ENCODE measurements around the gene LCN2. TPM values are rescaled to one million over a fixed set of nuclear protein-coding genes. Genes with fewer than 3 reads are reported as not detected.
A peak's percentile ranks its signal among the peaks of the same experiment; 100 is the strongest.

Gene LCN2
- total and polyA plus RNA-seq, 7 experiments from 2014 or later, result not detected

DNA sequence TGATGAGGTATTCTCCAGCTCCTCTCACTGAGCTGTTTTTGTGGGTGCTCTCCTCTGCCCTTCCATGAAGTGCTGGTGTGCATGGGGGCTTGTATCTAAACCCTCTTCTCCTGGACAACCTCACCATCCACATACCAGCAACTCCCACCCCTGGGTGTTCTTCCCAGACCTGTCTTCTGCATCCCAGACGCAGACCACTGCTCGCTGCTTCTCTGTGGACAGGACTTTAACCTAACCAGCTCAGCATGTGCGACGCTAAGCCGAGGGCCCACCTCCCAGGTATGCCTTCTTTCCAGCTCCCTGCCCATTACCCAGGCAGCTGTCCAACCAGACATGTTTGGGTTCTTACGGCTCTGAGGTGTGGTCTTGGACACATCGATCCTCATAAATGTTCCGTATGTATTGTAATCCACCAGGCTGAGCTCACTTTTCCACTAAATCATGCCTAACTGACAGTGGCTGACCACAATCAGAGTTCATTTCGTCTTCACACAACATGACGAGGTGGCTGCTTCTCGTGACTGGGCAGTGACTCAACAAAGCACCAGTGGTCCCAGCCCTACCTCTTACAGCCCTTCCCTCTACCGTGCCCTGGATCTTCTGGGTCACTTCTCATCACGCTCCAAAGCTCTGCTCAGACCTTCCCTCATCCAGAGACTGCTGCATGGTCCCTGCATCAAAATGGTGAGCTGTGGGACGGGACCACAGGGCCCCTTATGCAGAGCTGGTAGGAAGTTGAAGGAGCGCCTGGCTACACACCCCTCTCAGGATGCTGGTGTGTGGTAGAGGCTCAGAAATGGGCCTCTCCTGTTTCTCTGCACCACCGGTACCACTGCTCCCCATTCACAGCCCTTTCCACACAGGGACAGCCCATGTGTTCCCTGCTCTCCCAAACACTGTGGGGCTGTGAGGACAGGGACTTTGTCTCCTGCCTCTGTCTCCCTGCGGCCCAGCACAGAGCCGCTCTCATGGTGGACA, 12.1 kb upstream of the LCN2 start:
- DNase-seq (no peak), ATAC-seq (no peak)
- no peaks in the 10 kb centered on the region for H3K9me3 ChIP-seq (ENCODE audit: control insufficient read depth in 2 of 3, low read length in 3 of 3)
- Mint-ChIP-seq H3K36me3 (peaks cover 0 to 3% (median 0%) of the 10 kb centered on the region in 5 donors), H3K27me3 (peaks cover 0 to 37% (median 8%) of the 10 kb centered on the region in 5 donors), H3K4me1 (peaks cover 9 to 26% (median 12%) of the 10 kb centered on the region in 7 donors), H3K9me3 (no peaks in the 10 kb centered on the region), H3K27ac (no peak overlapping the region), H3K4me3 (peak overlapping the region in 1 of 10 donors; percentile 27)
- intact Hi-C loops (cut with micrococcal nuclease), result no loop called here
- ChIA-PET POLR2A (interaction anchor here (1.4 kb wide), 1 partner anchor 22 kb away, joined by 7 read pairs; no protein-coding TSS in a partner anchor), CTCF (interaction anchor here (0.5 kb wide), 1 partner anchor 1647 kb away, joined by 5 read pairs; no protein-coding TSS in a partner anchor)
- no peak overlapping the region for H3K27ac ChIP-seq (ENCODE audit: low read depth, low read length)
- no peaks in the 10 kb centered on the region for H3K36me3 ChIP-seq (ENCODE audit: control insufficient read depth in 2 of 3, insufficient read depth in 3 of 3, low read length in 3 of 3)
- H3K4me1 ChIP-seq (ENCODE audit: control insufficient read depth in 2 of 2, insufficient read depth in 2 of 2, low read length in 2 of 2), result peaks cover 0 to 7% of the 10 kb centered on the region in 2 donors
- no peaks in the 10 kb centered on the region for H3K27me3 ChIP-seq (ENCODE audit: control insufficient read depth in 2 of 2, insufficient read depth in 2 of 2, low read length in 2 of 2)
- no peak overlapping the region for H3K4me3 ChIP-seq (ENCODE audit: low read length)

DNA sequence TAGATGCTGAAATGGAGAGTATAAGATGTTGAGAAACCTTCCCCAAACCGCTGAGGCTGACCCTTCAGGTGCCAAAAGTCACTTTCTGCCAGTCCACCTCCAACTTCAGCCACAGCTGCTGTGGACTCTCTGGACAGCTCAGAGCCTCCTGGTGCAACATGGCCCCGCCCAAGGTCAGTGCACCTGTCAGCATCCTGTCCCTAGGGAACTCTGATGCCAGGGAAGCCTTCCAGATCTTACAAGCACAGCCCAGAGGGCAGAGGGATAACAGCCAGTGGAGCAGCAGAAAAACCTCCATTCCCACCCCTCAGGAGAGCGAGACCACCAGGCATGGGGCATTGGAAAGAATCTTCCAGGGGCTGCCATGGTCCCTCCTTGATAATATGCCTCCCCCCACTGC, 11.3 kb upstream of the LCN2 start:
- H3K4me3 ChIP-seq (ENCODE audit: low read length), result no peak overlapping the region
- DNase-seq (no peak), ATAC-seq (no peak)
- peaks cover 0 to 4% (median 0%) of the 10 kb centered on the region in 5 donors for H3K36me3 Mint-ChIP-seq
- no peaks in the 10 kb centered on the region for H3K9me3 Mint-ChIP-seq
- peaks cover 12 to 29% (median 17%) of the 10 kb centered on the region in 7 donors for H3K4me1 Mint-ChIP-seq
- no peaks in the 10 kb centered on the region for H3K9me3 ChIP-seq (ENCODE audit: control insufficient read depth in 2 of 3, low read length in 3 of 3)
- peaks cover 0 to 16% of the 10 kb centered on the region in 2 donors for H3K4me1 ChIP-seq (ENCODE audit: control insufficient read depth in 2 of 2, insufficient read depth in 2 of 2, low read length in 2 of 2)
- H3K4me3 Mint-ChIP-seq, result peak overlapping the region in 1 of 10 donors; percentile 27
- H3K27me3 ChIP-seq (ENCODE audit: control insufficient read depth in 2 of 2, insufficient read depth in 2 of 2, low read length in 2 of 2), result no peaks in the 10 kb centered on the region
- POLR2A ChIA-PET, result interaction anchor here (1.4 kb wide), 1 partner anchor 21 kb away, joined by 7 read pairs; no protein-coding TSS in a partner anchor
- intact Hi-C loops (cut with micrococcal nuclease), result no loop called here
- peak overlapping the region in 1 of 9 donors; percentile 23 for H3K27ac Mint-ChIP-seq
- no peak overlapping the region for H3K27ac ChIP-seq (ENCODE audit: low read depth, low read length)
- H3K27me3 Mint-ChIP-seq, result peaks cover 0 to 28% (median 3%) of the 10 kb centered on the region in 5 donors
- no peaks in the 10 kb centered on the region for H3K36me3 ChIP-seq (ENCODE audit: control insufficient read depth in 2 of 3, insufficient read depth in 3 of 3, low read length in 3 of 3)
- CTCF ChIA-PET, result no interaction called here

GRCh38 chr9:128139621-128140020, 9.6 kb upstream of the LCN2 start:
- no peaks in the 10 kb centered on the region for H3K27me3 ChIP-seq (ENCODE audit: control insufficient read depth in 2 of 2, insufficient read depth in 2 of 2, low read length in 2 of 2)
- ATAC-seq (no peak), DNase-seq (no peak)
- peaks cover 0 to 4% (median 0%) of the 10 kb centered on the region in 5 donors for H3K36me3 Mint-ChIP-seq
- no peaks in the 10 kb centered on the region for H3K9me3 ChIP-seq (ENCODE audit: control insufficient read depth in 2 of 3, low read length in 3 of 3)
- CTCF ChIA-PET, result no interaction called here
- H3K36me3 ChIP-seq (ENCODE audit: control insufficient read depth in 2 of 3, insufficient read depth in 3 of 3, low read length in 3 of 3), result no peaks in the 10 kb centered on the region
- H3K4me1 ChIP-seq (ENCODE audit: control insufficient read depth in 2 of 2, insufficient read depth in 2 of 2, low read length in 2 of 2), result peaks cover 0 to 16% of the 10 kb centered on the region in 2 donors
- H3K27ac Mint-ChIP-seq, result no peak overlapping the region
- intact Hi-C loops (cut with micrococcal nuclease), result no loop called here
- H3K27me3 Mint-ChIP-seq, result peaks cover 0 to 13% (median 0%) of the 10 kb centered on the region in 5 donors
- H3K4me3 Mint-ChIP-seq, result peak overlapping the region in 1 of 10 donors; percentile 64
- H3K27ac ChIP-seq (ENCODE audit: low read depth, low read length), result no peak overlapping the region
- no peaks in the 10 kb centered on the region for H3K9me3 Mint-ChIP-seq
- H3K4me3 ChIP-seq (ENCODE audit: low read length), result no peak overlapping the region
- H3K4me1 Mint-ChIP-seq, result peaks cover 16 to 27% (median 22%) of the 10 kb centered on the region in 7 donors
- POLR2A ChIA-PET, result no interaction called here

DNA sequence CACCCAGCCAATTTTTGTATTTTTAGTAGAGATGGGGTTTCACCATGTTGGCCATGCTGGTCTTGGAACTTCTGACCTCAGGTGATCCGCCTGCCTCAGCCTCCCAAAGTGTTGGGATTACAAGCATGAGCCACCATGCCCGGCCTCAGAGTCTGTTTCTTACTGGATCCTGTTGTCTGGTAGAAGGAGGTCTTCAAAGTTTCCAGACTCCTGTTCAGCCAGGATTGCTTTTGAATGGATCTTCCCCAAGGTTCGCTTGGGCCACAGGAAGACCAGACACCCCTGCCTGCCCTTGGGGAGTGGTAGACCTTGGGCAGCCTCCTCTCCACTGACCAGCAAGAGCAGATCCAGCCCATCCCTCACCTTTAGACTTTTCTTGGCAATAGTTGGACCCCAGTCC, 7.6 kb upstream of the LCN2 start:
- CTCF ChIA-PET, result interaction anchor here (1.5 kb wide), 1 partner anchor 13 kb away, joined by 6 read pairs; no protein-coding TSS in a partner anchor
- DNase-seq (no peak), ATAC-seq (no peak)
- intact Hi-C loops (cut with micrococcal nuclease), result loop anchor here in 1 of 2 donors (1.0 kb wide), 1 partner anchor 13 kb away; no protein-coding TSS in a partner anchor
- Histone ChIP-seq H3K4me1 (ENCODE audit: control insufficient read depth in 2 of 2, insufficient read depth in 2 of 2, low read length in 2 of 2) (peaks cover 0 to 16% of the 10 kb centered on the region in 2 donors), H3K4me3 (ENCODE audit: low read length) (peak overlapping the region; percentile 23), H3K27me3 (ENCODE audit: control insufficient read depth in 2 of 2, insufficient read depth in 2 of 2, low read length in 2 of 2) (no peaks in the 10 kb centered on the region), H3K36me3 (ENCODE audit: control insufficient read depth in 2 of 3, insufficient read depth in 3 of 3, low read length in 3 of 3) (no peaks in the 10 kb centered on the region), H3K9me3 (ENCODE audit: control insufficient read depth in 2 of 3, low read length in 3 of 3) (no peaks in the 10 kb centered on the region), H3K27ac (ENCODE audit: low read depth, low read length) (no peak overlapping the region)
- H3K9me3 Mint-ChIP-seq, result no peaks in the 10 kb centered on the region
- no peaks in the 10 kb centered on the region for H3K27me3 Mint-ChIP-seq
- H3K36me3 Mint-ChIP-seq, result peaks cover 0 to 4% (median 0%) of the 10 kb centered on the region in 5 donors
- POLR2A ChIA-PET, result interaction anchor here (0.9 to 1.7 kb wide), 2 partner anchors 10 to 12 kb away, joined by 3 to 7 read pairs; no protein-coding TSS in a partner anchor
- peak overlapping the region in 8 of 9 donors; percentile 61 to 93 (median 78) for H3K27ac Mint-ChIP-seq
- peaks cover 11 to 25% (median 17%) of the 10 kb centered on the region in 7 donors for H3K4me1 Mint-ChIP-seq
- peak overlapping the region in 4 of 10 donors; percentile 69 to 87 (median 78) for H3K4me3 Mint-ChIP-seq

DNA sequence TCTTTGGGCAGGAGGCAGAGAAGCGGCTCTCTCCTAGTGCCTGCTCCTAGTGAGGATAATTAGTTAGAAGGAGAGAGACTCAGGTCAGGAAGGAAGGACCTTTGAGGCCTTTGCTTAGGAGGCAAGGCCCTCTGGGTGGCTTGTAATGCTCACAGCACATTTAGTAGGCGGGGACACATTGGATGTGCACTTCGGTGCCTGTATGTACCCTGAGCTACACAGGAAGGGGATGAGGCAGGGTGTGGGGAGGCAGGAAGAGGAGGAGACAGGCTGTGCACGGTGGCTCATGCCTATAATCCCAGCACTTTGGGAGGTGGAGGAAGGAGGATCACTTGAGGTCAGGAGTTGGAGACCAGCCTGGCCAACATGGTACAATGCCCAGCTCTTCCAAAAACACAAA, 7.2 kb upstream of the LCN2 start:
- Histone ChIP-seq H3K4me3 (ENCODE audit: low read length) (peak overlapping the region; percentile 23), H3K27ac (ENCODE audit: low read depth, low read length) (no peak overlapping the region), H3K27me3 (ENCODE audit: control insufficient read depth in 2 of 2, insufficient read depth in 2 of 2, low read length in 2 of 2) (no peaks in the 10 kb centered on the region), H3K4me1 (ENCODE audit: control insufficient read depth in 2 of 2, insufficient read depth in 2 of 2, low read length in 2 of 2) (peaks cover 0 to 16% of the 10 kb centered on the region in 2 donors), H3K36me3 (ENCODE audit: control insufficient read depth in 2 of 3, insufficient read depth in 3 of 3, low read length in 3 of 3) (no peaks in the 10 kb centered on the region), H3K9me3 (ENCODE audit: control insufficient read depth in 2 of 3, low read length in 3 of 3) (no peaks in the 10 kb centered on the region)
- Mint-ChIP-seq H3K4me1 (peaks cover 11 to 25% (median 17%) of the 10 kb centered on the region in 7 donors), H3K4me3 (peak overlapping the region; percentile 54 to 87 (median 69)), H3K27me3 (no peaks in the 10 kb centered on the region), H3K27ac (peak overlapping the region; percentile 61 to 93 (median 83)), H3K9me3 (no peaks in the 10 kb centered on the region), H3K36me3 (peaks cover 0 to 4% (median 0%) of the 10 kb centered on the region in 5 donors)
- intact Hi-C loops (cut with micrococcal nuclease), result loop anchor here in 1 of 2 donors (1.0 kb wide), 1 partner anchor 14 kb away; no protein-coding TSS in a partner anchor
- ChIA-PET POLR2A (interaction anchor here (0.9 to 1.7 kb wide), 4 partner anchors 10 to 17 kb away, joined by 3 to 7 read pairs (median 5); no protein-coding TSS in a partner anchor), CTCF (interaction anchor here (1.5 kb wide), 1 partner anchor 13 kb away, joined by 6 read pairs; no protein-coding TSS in a partner anchor)
- peak in 5 of 9 donors; percentile 26 to 38 (median 29) for DNase-seq
- no peak for ATAC-seq

- Mint-ChIP-seq H3K4me3 (peak overlapping the region in 4 of 10 donors; percentile 57 to 87 (median 74)), H3K9me3 (no peaks in the 10 kb centered on the region), H3K36me3 (peaks cover 0 to 4% (median 0%) of the 10 kb centered on the region in 5 donors), H3K4me1 (peaks cover 11 to 25% (median 17%) of the 10 kb centered on the region in 7 donors), H3K27ac (peak overlapping the region in 4 of 9 donors; percentile 61 to 85 (median 77)), H3K27me3 (no peaks in the 10 kb centered on the region)
- Histone ChIP-seq H3K4me1 (ENCODE audit: control insufficient read depth in 2 of 2, insufficient read depth in 2 of 2, low read length in 2 of 2) (peaks cover 0 to 16% of the 10 kb centered on the region in 2 donors), H3K27ac (ENCODE audit: low read depth, low read length) (no peak overlapping the region), H3K4me3 (ENCODE audit: low read length) (no peak overlapping the region), H3K27me3 (ENCODE audit: control insufficient read depth in 2 of 2, insufficient read depth in 2 of 2, low read length in 2 of 2) (no peaks in the 10 kb centered on the region), H3K9me3 (ENCODE audit: control insufficient read depth in 2 of 3, low read length in 3 of 3) (no peaks in the 10 kb centered on the region), H3K36me3 (ENCODE audit: control insufficient read depth in 2 of 3, insufficient read depth in 3 of 3, low read length in 3 of 3) (no peaks in the 10 kb centered on the region)
- POLR2A ChIA-PET, result interaction anchor here (1.4 to 1.7 kb wide), 3 partner anchors 9 to 17 kb away, joined by 4 to 7 read pairs (median 6); no protein-coding TSS in a partner anchor
- intact Hi-C loops (cut with micrococcal nuclease), result loop anchor here in 1 of 2 donors (1.0 kb wide), 1 partner anchor 14 kb away; no protein-coding TSS in a partner anchor
- DNase-seq (no peak), ATAC-seq (no peak)
- CTCF ChIA-PET, result interaction anchor here (0.8 to 1.5 kb wide), 2 partner anchors 14 to 25 kb away, joined by 3 to 6 read pairs; no protein-coding TSS in a partner anchor
Measured at GRCh38 chr9:128142596-128142995, 6.7 kb upstream of the LCN2 start.

Measured in naive thymus-derived CD4-positive, alpha-beta T cell (primary cell).